Measurements from ENCODE around the gene DNAH9. TPM values are rescaled to one million over a fixed set of nuclear protein-coding genes. Genes with fewer than 3 reads are reported as not detected.

The DNAH9 gene
- total RNA-seq, 4 donors from 2014 or later = 0.41 to 1.9 (median 0.79) TPM; not detected in 1

- Histone ChIP-seq H3K4me1 (peaks cover 0 to 4% (median 0%) of the 10 kb centered on the region in 4 donors), H3K27ac (no peak overlapping the region), H3K27me3 (no peaks in the 10 kb centered on the region), H3K9me3 (no peaks in the 10 kb centered on the region), H3K36me3 (no peaks in the 10 kb centered on the region), H3K4me3 (no peak overlapping the region)
- intact Hi-C loops (cut with DNase I; ENCODE audit: low total_unique reads) (no loop called here), in situ Hi-C loops (cut with MboI; ENCODE audit: low pct_ligation_motif_present in 1 of 4, low pct_unique_long_range_greater_than_20kb in 1 of 4, low sequenced_read_pairs in 3 of 4) (loop anchor here in 1 of 4 donors (25.0 kb wide), 3 partner anchors 105 to 995 kb away; partner anchors contain the start of gene ZNF18)
- 54 to 61% methylated on average over 3 of the region's 3 CpGs for WGBS, 2 donors (ENCODE audit: low coverage in 1 of 2)
- DNase-seq = no peak
- TF ChIP-seq POLR2A (IDR thresholded peaks at IDR 0.05) (no peak), POLR2AphosphoS5 (IDR thresholded peaks at IDR 0.05) (no peak), EP300 (IDR thresholded peaks at IDR 0.05; ENCODE audit: low read depth) (no peak), CTCF (IDR thresholded peaks at IDR 0.05) (no peak)
Observed at GRCh38 chr17:11882716-11883115, 284.4 kb downstream of the DNAH9 start.

GRCh38 chr17:11885051-11885450, 286.8 kb downstream of the DNAH9 start:
- H3K4me3 ChIP-seq = no peak overlapping the region
- no peaks in the 10 kb centered on the region for H3K9me3 ChIP-seq
- no peak for DNase-seq
- WGBS, 2 donors (ENCODE audit: low coverage in 1 of 2) = 40 to 63% methylated on average over 1 to 2 of the region's 2 CpGs
- H3K27ac ChIP-seq = no peak overlapping the region
- no peaks in the 10 kb centered on the region for H3K27me3 ChIP-seq
- intact Hi-C loops (cut with DNase I; ENCODE audit: low total_unique reads) (no loop called here), in situ Hi-C loops (cut with MboI; ENCODE audit: low pct_ligation_motif_present in 1 of 4, low pct_unique_long_range_greater_than_20kb in 1 of 4, low sequenced_read_pairs in 3 of 4) (loop anchor here in 1 of 4 donors (25.0 kb wide), 3 partner anchors 102 to 998 kb away; partner anchors contain the start of gene ZNF18)
- TF ChIP-seq EP300 (IDR thresholded peaks at IDR 0.05; ENCODE audit: low read depth) = no peak
- no peak for TF ChIP-seq POLR2A (IDR thresholded peaks at IDR 0.05)
- TF ChIP-seq POLR2AphosphoS5 (IDR thresholded peaks at IDR 0.05) = no peak
- no peak for TF ChIP-seq CTCF (IDR thresholded peaks at IDR 0.05)
- no peaks in the 10 kb centered on the region for H3K36me3 ChIP-seq
- H3K4me1 ChIP-seq = peaks cover 0 to 3% (median 0%) of the 10 kb centered on the region in 4 donors

- Histone ChIP-seq H3K4me1 (no peaks in the 10 kb centered on the region), H3K9me3 (no peaks in the 10 kb centered on the region), H3K27me3 (no peaks in the 10 kb centered on the region), H3K36me3 (no peaks in the 10 kb centered on the region), H3K27ac (no peak overlapping the region), H3K4me3 (no peak overlapping the region)
- intact Hi-C loops (cut with DNase I; ENCODE audit: low total_unique reads) (no loop called here), in situ Hi-C loops (cut with MboI; ENCODE audit: low pct_ligation_motif_present in 1 of 4, low pct_unique_long_range_greater_than_20kb in 1 of 4, low sequenced_read_pairs in 3 of 4) (loop anchor here in 1 of 4 donors (25.0 kb wide), 3 partner anchors 98 to 1002 kb away; partner anchors contain the start of gene ZNF18)
- 81 to 93% methylated on average over 4 to 5 of the region's 5 CpGs for WGBS, 2 donors (ENCODE audit: low coverage in 1 of 2)
- TF ChIP-seq EP300 (IDR thresholded peaks at IDR 0.05; ENCODE audit: low read depth) = no peak
- TF ChIP-seq POLR2AphosphoS5 (IDR thresholded peaks at IDR 0.05) = no peak
- no peak for TF ChIP-seq CTCF (IDR thresholded peaks at IDR 0.05)
- TF ChIP-seq POLR2A (IDR thresholded peaks at IDR 0.05) = no peak
- DNase-seq = no peak
Observed at GRCh38 chr17:11889266-11889665, 291.0 kb downstream of the DNAH9 start.

- no peaks in the 10 kb centered on the region for H3K4me1 ChIP-seq
- intact Hi-C loops (cut with DNase I; ENCODE audit: low total_unique reads) (loop anchor here (5.0 kb wide), 1 partner anchor 58 kb away; no protein-coding TSS in a partner anchor), in situ Hi-C loops (cut with MboI; ENCODE audit: low pct_ligation_motif_present in 1 of 4, low pct_unique_long_range_greater_than_20kb in 1 of 4, low sequenced_read_pairs in 3 of 4) (loop anchor here in 1 of 4 donors (25.0 kb wide), 3 partner anchors 93 to 1007 kb away; partner anchors contain the start of gene ZNF18)
- DNase-seq = no peak
- WGBS, 2 donors (ENCODE audit: low coverage in 1 of 2) = 79 to 88% methylated on average over 4 of the region's 4 CpGs
- no peaks in the 10 kb centered on the region for H3K27me3 ChIP-seq
- TF ChIP-seq POLR2A (IDR thresholded peaks at IDR 0.05) (no peak), POLR2AphosphoS5 (IDR thresholded peaks at IDR 0.05) (no peak), CTCF (IDR thresholded peaks at IDR 0.05) (no peak), EP300 (IDR thresholded peaks at IDR 0.05; ENCODE audit: low read depth) (no peak)
- H3K4me3 ChIP-seq = no peak overlapping the region
- H3K36me3 ChIP-seq = no peaks in the 10 kb centered on the region
- no peak overlapping the region for H3K27ac ChIP-seq
- H3K9me3 ChIP-seq = no peaks in the 10 kb centered on the region
Observed at GRCh38 chr17:11893862-11894261, 295.6 kb downstream of the DNAH9 start.
